ENCODE data around the gene RADIL. TPM values are rescaled to one million over a fixed set of nuclear protein-coding genes. Genes with fewer than 3 reads are reported as not detected.
"Not testable (repeated sequence)": the region's sequence is repeated elsewhere in the genome, so short reads cannot be mapped to it uniquely, and the experiment has no call there.

RADIL gene
- total RNA-seq, 2 experiments from 2014 or later, result 0.58 to 0.92 TPM

- no peak overlapping the region for H3K27ac Mint-ChIP-seq
- H3K36me3 Mint-ChIP-seq, result no peaks in the 10 kb centered on the region
- no peak overlapping the region for H3K4me3 Mint-ChIP-seq
Observed at GRCh38 chr7:4805110-4805983, 78.2 kb downstream of the RADIL start.

GRCh38 chr7:4803397-4804241 is 79.9 kb downstream of the RADIL start:
- H3K9me3 Mint-ChIP-seq, result no peaks in the 10 kb centered on the region
- H3K36me3 Mint-ChIP-seq, result no peaks in the 10 kb centered on the region
- H3K4me3 Mint-ChIP-seq, result no peak overlapping the region
- H3K27ac Mint-ChIP-seq, result no peak overlapping the region
- DNase-seq, result no peak
- peaks cover 9% of the 10 kb centered on the region for H3K27me3 Mint-ChIP-seq
- H3K4me1 Mint-ChIP-seq, result no peaks in the 10 kb centered on the region

More at GRCh38 chr7:4805110-4805983, 78.2 kb downstream of the RADIL start:
- no peak for DNase-seq
- no peaks in the 10 kb centered on the region for H3K9me3 Mint-ChIP-seq
- peaks cover 6% of the 10 kb centered on the region for H3K4me1 Mint-ChIP-seq
- H3K27me3 Mint-ChIP-seq, result peaks cover 14% of the 10 kb centered on the region

DNA sequence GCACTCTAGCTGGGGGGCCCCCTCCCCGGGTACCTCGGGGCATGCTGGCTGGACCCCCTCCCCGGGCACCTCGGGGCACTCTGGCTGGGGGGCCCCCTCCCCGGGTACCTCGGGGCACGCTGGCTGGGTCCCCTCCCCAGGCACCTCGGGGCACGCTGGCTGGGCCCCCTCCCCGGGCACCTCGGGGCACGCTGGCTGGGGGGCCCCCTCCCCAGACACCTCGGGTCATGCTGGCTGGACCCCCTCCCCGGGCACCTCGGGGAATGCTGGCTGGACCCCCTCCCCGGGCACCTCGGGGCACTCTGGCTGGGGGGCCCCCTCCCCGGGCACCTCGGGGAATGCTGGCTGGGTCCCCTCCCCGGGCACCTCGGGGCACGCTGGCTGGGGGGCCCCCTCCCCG is 80.9 kb downstream of the RADIL start:
- H3K9me3 Mint-ChIP-seq, H3K27me3 Mint-ChIP-seq, H3K36me3 Mint-ChIP-seq, H3K4me3 Mint-ChIP-seq, DNase-seq, H3K27ac Mint-ChIP-seq, H3K4me1 Mint-ChIP-seq: not testable (repeated sequence)

GRCh38 chr7:4801839-4802231 is 81.7 kb downstream of the RADIL start:
- Mint-ChIP-seq H3K4me1 (no peaks in the 10 kb centered on the region), H3K27ac (no peak overlapping the region), H3K27me3 (no peaks in the 10 kb centered on the region), H3K36me3 (no peaks in the 10 kb centered on the region), H3K9me3 (no peaks in the 10 kb centered on the region), H3K4me3 (no peak overlapping the region)
- DNase-seq, result no peak

DNA sequence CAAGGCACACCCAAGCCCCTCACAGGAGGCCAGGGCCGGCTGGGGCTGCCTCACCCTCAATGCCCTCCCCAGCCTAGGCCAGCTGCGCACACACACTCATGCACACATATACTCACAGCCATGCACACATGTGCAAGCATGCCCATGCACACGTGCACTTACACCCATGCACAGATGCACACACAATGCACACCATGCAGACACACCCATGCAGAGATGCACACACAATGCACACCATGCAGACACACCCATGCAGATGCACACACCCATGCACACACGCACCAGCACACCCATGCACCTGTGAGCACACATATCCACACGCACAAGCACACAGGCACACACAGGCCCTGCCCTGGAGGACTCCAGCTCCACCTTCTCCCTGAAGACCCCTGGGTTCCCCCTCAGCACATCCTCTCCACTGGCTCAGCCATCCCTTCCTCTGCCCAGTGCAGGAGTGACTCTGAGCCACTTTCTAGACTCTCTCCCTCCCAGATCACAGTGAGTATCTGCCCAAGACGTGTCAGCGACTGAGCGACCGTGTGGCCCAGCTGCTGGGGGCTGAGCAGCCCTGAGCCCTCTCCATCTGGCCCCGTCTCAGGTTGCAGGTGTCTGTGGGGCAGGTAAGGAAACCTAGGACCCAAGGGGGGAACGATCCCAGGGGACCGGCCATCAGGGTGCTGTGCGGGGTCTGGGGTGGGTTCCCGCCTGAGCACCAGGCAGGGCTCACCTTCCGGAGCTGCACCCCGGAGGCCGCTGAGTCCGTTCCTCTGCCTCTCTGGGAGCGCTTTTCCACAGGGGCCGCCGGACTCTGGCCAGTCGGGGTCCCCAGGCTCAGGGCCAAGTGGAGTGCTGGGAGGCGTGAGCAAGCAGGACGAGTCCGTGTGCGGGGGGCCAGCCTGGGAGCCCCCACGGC is 82.3 kb downstream of the RADIL start:
- no peak for DNase-seq
- Mint-ChIP-seq H3K4me3 (no peak overlapping the region), H3K9me3 (no peaks in the 10 kb centered on the region), H3K27me3 (no peaks in the 10 kb centered on the region), H3K36me3 (no peaks in the 10 kb centered on the region), H3K4me1 (no peaks in the 10 kb centered on the region), H3K27ac (no peak overlapping the region)

DNA sequence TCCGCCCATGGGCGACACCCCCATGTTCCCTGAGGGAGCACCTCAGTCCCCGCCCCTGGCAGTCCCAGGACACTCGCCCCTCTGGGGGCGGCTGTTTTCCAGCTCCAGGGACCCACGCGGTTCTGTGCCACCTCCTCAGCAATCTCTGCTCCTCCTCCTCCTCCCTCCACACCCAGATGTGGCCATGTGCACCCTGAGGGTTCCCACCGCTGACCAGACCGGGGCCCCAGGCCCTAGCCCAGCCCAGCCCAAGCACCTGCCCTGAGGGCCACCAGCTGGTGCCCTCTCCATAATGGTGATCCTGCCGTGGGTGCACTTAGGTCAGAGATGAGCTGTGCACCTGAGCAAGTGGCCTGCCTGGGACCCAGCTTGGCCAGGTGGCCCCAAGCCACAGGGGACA is 83.0 kb downstream of the RADIL start:
- no peak overlapping the region for H3K27ac Mint-ChIP-seq
- H3K36me3 Mint-ChIP-seq, result no peaks in the 10 kb centered on the region
- no peak for DNase-seq
- no peak overlapping the region for H3K4me3 Mint-ChIP-seq
- no peaks in the 10 kb centered on the region for H3K9me3 Mint-ChIP-seq
- H3K27me3 Mint-ChIP-seq, result no peaks in the 10 kb centered on the region
- H3K4me1 Mint-ChIP-seq, result no peaks in the 10 kb centered on the region

DNA sequence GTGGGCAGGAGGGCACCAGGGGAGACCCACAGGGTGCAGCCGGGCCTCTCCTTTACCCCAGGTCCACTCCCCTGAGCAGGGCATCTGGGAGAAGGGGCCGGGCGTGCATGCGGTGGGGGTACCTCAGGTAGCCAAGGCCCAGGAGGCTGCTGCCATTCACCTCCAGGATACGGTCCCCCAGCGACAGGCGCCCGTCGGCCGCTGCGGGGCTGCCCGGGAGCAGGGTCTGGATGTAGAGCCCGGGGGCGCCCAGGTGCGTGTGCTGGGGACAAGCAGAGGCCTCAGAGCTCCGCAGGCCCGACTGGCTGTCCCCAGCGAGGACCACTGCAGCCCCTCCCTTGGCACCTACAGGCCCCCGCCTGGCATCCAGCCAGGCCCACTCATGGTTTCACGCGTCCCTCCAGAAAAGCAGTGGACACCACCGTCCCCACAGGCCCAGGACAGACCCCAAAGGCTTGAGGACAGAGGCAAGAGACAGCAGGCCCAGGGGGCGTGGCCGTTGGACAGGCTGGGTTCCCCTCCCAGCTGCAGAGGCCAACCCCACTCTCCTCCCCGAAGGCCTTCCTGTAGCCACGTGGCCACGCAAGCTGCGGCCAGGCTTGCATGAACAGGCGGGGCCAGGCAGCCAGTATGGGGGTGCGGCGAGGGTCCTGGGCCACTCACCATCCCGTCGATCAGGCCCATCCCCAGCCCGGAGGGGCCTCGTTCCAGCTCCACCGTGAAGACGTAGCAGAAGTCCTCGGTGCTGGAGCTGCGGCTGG is 83.8 kb downstream of the RADIL start:
- peaks cover under 1% of the 10 kb centered on the region for H3K36me3 Mint-ChIP-seq
- no peaks in the 10 kb centered on the region for H3K27me3 Mint-ChIP-seq
- DNase-seq, result no peak
- peaks cover 3% of the 10 kb centered on the region for H3K4me1 Mint-ChIP-seq
- no peak overlapping the region for H3K4me3 Mint-ChIP-seq
- H3K27ac Mint-ChIP-seq, result no peak overlapping the region
- H3K9me3 Mint-ChIP-seq, result no peaks in the 10 kb centered on the region

DNA sequence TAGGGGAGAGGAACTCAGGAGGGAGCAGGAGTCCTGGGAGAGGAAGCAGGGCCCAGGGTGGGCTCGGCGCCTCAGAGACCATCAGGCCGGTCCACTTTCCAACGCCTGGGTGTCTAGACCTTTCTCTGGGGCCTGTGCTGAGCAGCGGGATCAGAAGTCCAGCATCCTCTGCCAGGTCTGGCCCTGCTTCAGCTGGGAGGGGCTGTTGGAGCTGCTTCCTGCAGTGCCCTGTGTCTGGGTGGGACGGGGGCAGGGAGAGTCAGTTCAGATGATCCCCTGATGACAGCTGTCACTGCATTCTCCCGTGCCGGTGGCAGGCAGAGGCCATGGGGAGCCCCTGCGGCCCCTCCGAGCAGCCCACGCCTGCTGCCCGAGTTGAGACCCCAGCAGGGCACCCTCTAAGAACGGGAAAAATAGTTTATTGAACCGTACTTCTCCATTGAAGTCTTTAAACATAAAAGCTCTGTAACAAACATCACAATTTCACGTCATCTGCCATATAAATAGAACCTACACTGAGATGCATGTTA is 84.7 kb downstream of the RADIL start:
- peaks cover 8% of the 10 kb centered on the region for H3K36me3 Mint-ChIP-seq
- H3K9me3 Mint-ChIP-seq, result no peaks in the 10 kb centered on the region
- H3K27ac Mint-ChIP-seq, result no peak overlapping the region
- H3K4me1 Mint-ChIP-seq, result peaks cover 11% of the 10 kb centered on the region
- no peak for DNase-seq
- no peak overlapping the region for H3K4me3 Mint-ChIP-seq
- peaks cover 5% of the 10 kb centered on the region for H3K27me3 Mint-ChIP-seq

DNA sequence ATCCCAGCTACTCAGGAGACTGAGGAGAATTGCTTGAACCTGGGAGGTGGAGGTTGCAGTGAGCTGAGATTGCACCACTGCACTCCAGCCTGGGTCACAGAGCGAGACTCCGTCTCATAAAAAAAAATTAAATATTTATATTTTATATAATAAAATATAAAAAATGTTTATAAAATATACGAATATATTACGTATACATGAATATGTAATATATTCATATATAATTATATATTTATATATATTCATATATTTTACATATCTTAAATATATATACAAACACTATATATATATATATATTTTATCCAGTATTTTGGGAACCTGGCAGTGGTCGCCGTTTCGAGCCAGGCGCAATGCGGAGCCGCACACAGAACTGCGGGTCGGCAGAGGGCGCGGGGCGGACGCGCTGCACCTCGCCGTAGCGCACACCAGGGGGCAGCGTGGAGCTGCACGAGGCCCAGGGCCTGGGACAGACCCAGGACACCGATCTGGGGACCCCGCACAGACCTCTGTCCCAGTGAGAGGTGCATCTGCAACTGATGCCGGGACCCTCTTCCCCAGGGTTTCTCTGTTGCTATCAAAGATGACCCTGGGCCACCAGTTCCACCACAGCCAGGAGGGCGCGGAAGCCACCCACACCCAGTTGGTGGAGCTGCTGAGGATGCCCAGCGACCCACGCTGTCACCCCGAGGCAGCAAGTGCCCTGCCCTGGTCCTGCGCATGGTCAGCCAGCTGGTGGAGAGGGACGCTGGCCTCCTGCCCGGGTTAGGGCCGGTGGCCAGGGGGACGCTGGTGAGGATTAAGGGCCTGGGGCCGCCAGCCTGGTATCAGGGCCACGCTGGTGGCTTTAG is 85.4 kb downstream of the RADIL start:
- H3K4me3 Mint-ChIP-seq, result no peak overlapping the region
- no peaks in the 10 kb centered on the region for H3K9me3 Mint-ChIP-seq
- peaks cover 11% of the 10 kb centered on the region for H3K4me1 Mint-ChIP-seq
- H3K27me3 Mint-ChIP-seq, result peaks cover 5% of the 10 kb centered on the region
- no peak overlapping the region for H3K27ac Mint-ChIP-seq
- H3K36me3 Mint-ChIP-seq, result peaks cover 8% of the 10 kb centered on the region
- DNase-seq, result peak; percentile 74

GRCh38 chr7:4796453-4796852 is 87.1 kb downstream of the RADIL start:
- H3K4me3 Mint-ChIP-seq, result no peak overlapping the region
- DNase-seq, result no peak
- no peaks in the 10 kb centered on the region for H3K9me3 Mint-ChIP-seq
- no peak overlapping the region for H3K27ac Mint-ChIP-seq
- H3K36me3 Mint-ChIP-seq, result peaks cover 13% of the 10 kb centered on the region
- peaks cover 5% of the 10 kb centered on the region for H3K27me3 Mint-ChIP-seq
- peaks cover 13% of the 10 kb centered on the region for H3K4me1 Mint-ChIP-seq

DNA sequence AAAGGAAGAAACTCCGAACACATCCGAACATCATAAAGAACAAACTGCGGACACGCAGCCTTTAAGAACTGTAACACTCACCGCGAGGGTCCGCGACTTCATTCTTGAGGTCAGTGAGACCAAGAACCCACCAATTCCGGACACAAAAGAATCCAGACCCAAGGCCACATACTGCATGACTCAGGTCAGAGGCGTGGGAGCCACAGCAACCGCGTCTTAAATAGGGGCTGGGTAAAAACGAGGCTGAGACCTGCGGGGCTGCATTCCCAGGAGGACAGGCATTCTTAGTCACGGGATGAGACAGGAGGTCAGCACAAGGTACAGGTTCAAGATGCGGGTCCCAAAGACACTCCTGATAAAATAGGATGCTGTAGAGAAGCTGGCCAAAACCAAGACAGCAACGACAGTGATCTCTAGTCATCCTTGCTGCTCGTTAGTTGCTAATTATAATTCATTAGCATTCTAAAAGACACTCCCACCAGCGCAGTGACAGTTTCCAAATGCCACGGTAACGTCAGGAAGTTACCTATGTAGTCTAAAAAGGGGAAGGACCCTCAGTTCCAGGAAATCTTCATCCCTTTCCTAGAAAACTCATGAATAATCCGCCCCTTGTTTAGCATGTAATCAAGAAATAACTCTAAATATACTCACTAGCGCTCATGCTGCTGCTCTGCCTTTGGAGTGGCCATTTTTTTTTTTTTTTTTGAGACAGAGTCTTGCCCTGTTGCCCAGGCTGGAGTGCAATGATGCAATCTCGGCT is 88.7 kb downstream of the RADIL start:
- Mint-ChIP-seq H3K4me3 (no peak overlapping the region), H3K36me3 (peaks cover 18% of the 10 kb centered on the region), H3K27me3 (peaks cover 5% of the 10 kb centered on the region), H3K9me3 (no peaks in the 10 kb centered on the region), H3K27ac (peak overlapping the region; percentile 49), H3K4me1 (peaks cover 14% of the 10 kb centered on the region)
- DNase-seq, result no peak

GRCh38 chr7:4794171-4794570 is 89.3 kb downstream of the RADIL start:
- not testable (repeated sequence) for DNase-seq, H3K9me3 Mint-ChIP-seq, H3K4me3 Mint-ChIP-seq, H3K27me3 Mint-ChIP-seq, H3K27ac Mint-ChIP-seq
- H3K4me1 Mint-ChIP-seq, result peaks cover 14% of the 10 kb centered on the region
- peaks cover 18% of the 10 kb centered on the region for H3K36me3 Mint-ChIP-seq

All from activated naive CD8-positive, alpha-beta T cell treated with anti-CD3 and anti-CD28 coated beads for 36 hours (primary cell).